Esophagus squamous epithelium (tissue), 5 donors: ENCODE results near the gene TFEC. TPM values are rescaled to one million over a fixed set of nuclear protein-coding genes. Genes with fewer than 3 reads are reported as not detected.

ENCODE experiments used
- DNase-seq: peaks from one replicate; lab custom pipeline; 2025; lab: John Stamatoyannopoulos, UW
- H3K27ac ChIP-seq, 4 donors: fragments of 200-600 bp; sonication (generic); one replicate each; pipeline ENCODE4 v1.5.1; 2016 to 2019; ENCODE audit warnings: mild to moderate bottlenecking in 1 of 4
- H3K27me3 ChIP-seq, 4 donors: fragments of 200-600 bp; sonication (generic); 1 replicate in 3 of 4; 2 replicates in 1 of 4; pipeline versions ENCODE4 v1.5.1 to v1.6.0; 2017 to 2021; ENCODE audit warnings: antibody characterized with exemption in 1 of 4
- H3K36me3 ChIP-seq, 3 donors: fragments of 200-600 bp; sonication (generic); one replicate each; pipeline ENCODE4 v1.5.1; 2016 to 2019
- H3K4me1 ChIP-seq, 3 donors: fragments of 200-600 bp; sonication (generic); one replicate each; pipeline ENCODE4 v1.5.1; 2017 to 2019
- H3K4me3 ChIP-seq, 4 donors: fragments of 200-600 bp; sonication (generic); 1 replicate in 3 of 4; 2 replicates in 1 of 4; pipeline ENCODE4 v1.5.1; 2016 to 2019; ENCODE audit warnings: mild to moderate bottlenecking in 2 of 4, moderate library complexity in 1 of 4
- H3K9me3 ChIP-seq, 3 donors: fragments of 200-600 bp; sonication (generic); one replicate each; pipeline ENCODE4 v1.5.1; 2016 to 2019
- CTCF ChIP-seq, 6 experiments: fragments of 450-650 bp in 4 of 6; fragments of 200-600 bp in 2 of 6; sonication (generic) in 2 of 6; IDR thresholded peaks; one replicate each; pipeline ENCODE4 v1.5.1; 2016 to 2019; ENCODE audit warnings: antibody characterized with exemption in 6 of 6, mild to moderate bottlenecking in 4 of 6, moderate library complexity in 4 of 6
- POLR2A ChIP-seq, 4 donors: fragments of 450-650 bp; IDR thresholded peaks; one replicate each; pipeline ENCODE4 v1.6.1; 2017; ENCODE audit warnings: antibody characterized with exemption in 4 of 4, mild to moderate bottlenecking in 4 of 4, moderate library complexity in 3 of 4
- WGBS, 2 donors: methylation state at CpG; one replicate each; pipeline ENCODE4 v1.1.5; 2018; 5-methylcytosine and 5-hydroxymethylcytosine counted together
- intact Hi-C: fragments of 100-400 bp; cut with DNase I; formaldehyde crosslinking; loops from one replicate; pipeline ENCODE4 v1.15.0; 2022
- total RNA-seq, 4 donors: library from RNA; depleted of rRNA; stranded (reverse); fragments of >200 nt; gene quantifications; one replicate each; pipeline ENCODE4 v1.1.0, GENCODE V29; 2016
- donor health status: DM: yes; HTN: yes; CAD: no.

TFEC gene
- total RNA-seq, 4 donors from 2014 or later: 0.40 to 2.7 (median 1.6) TPM; not detected in 1

- Histone ChIP-seq H3K4me3 (no peak overlapping the region), H3K27ac (no peak overlapping the region), H3K27me3 (no peaks in the 10 kb centered on the region), H3K36me3 (no peaks in the 10 kb centered on the region), H3K9me3 (no peaks in the 10 kb centered on the region), H3K4me1 (no peaks in the 10 kb centered on the region)
- WGBS, 2 donors: 39 to 46% methylated on average over 1 of the region's 1 CpG
- TF ChIP-seq CTCF (IDR thresholded peaks at IDR 0.05) (no peak), POLR2A (IDR thresholded peaks at IDR 0.05) (no peak)
- DNase-seq: no peak
- intact Hi-C loops: no loop called here
These were observed 62.4 kb downstream of the TFEC start for GRCh38 chr7:115968171-115968570.

- Histone ChIP-seq H3K4me1 (no peaks in the 10 kb centered on the region), H3K27ac (no peak overlapping the region), H3K4me3 (no peak overlapping the region), H3K36me3 (no peaks in the 10 kb centered on the region), H3K27me3 (no peaks in the 10 kb centered on the region), H3K9me3 (no peaks in the 10 kb centered on the region)
- 62 to 77% methylated on average over 5 of the region's 5 CpGs for WGBS, 2 donors
- intact Hi-C loops: no loop called here
- DNase-seq: no peak
- TF ChIP-seq CTCF (IDR thresholded peaks at IDR 0.05) (no peak), POLR2A (IDR thresholded peaks at IDR 0.05) (no peak)
These were observed 64.6 kb downstream of the TFEC start for GRCh38 chr7:115965796-115966475.

- WGBS, 2 donors: 28 to 54% methylated on average over 1 of the region's 1 CpG
- no peaks in the 10 kb centered on the region for H3K36me3 ChIP-seq
- intact Hi-C loops: no loop called here
These were observed 65.3 kb downstream of the TFEC start for GRCh38 chr7:115965236-115965635.

GRCh38 chr7:115964799-115965198 is 65.8 kb downstream of the TFEC start:
- WGBS, 2 donors: 39 to 43% methylated on average over 1 of the region's 1 CpG
- H3K27ac ChIP-seq: no peak overlapping the region
- H3K9me3 ChIP-seq: no peaks in the 10 kb centered on the region
- no peaks in the 10 kb centered on the region for H3K27me3 ChIP-seq
- no peaks in the 10 kb centered on the region for H3K4me1 ChIP-seq
- no peak for DNase-seq
- H3K4me3 ChIP-seq: no peak overlapping the region
- no peaks in the 10 kb centered on the region for H3K36me3 ChIP-seq
- intact Hi-C loops: no loop called here
- TF ChIP-seq CTCF (IDR thresholded peaks at IDR 0.05) (no peak), POLR2A (IDR thresholded peaks at IDR 0.05) (no peak)

More at GRCh38 chr7:115965236-115965635, 65.3 kb downstream of the TFEC start:
- Histone ChIP-seq H3K9me3 (no peaks in the 10 kb centered on the region), H3K27me3 (no peaks in the 10 kb centered on the region), H3K4me3 (no peak overlapping the region), H3K4me1 (no peaks in the 10 kb centered on the region), H3K27ac (no peak overlapping the region)
- TF ChIP-seq CTCF (IDR thresholded peaks at IDR 0.05) (no peak), POLR2A (IDR thresholded peaks at IDR 0.05) (no peak)
- no peak for DNase-seq

- no peak overlapping the region for H3K4me3 ChIP-seq
These were observed 68.2 kb downstream of the TFEC start for GRCh38 chr7:115962340-115962739.

More at GRCh38 chr7:115962340-115962739, 68.2 kb downstream of the TFEC start:
- Histone ChIP-seq H3K27me3 (no peaks in the 10 kb centered on the region), H3K36me3 (no peaks in the 10 kb centered on the region), H3K27ac (no peak overlapping the region), H3K9me3 (no peaks in the 10 kb centered on the region), H3K4me1 (no peaks in the 10 kb centered on the region)
- no peak for DNase-seq
- intact Hi-C loops: no loop called here
- no peak for TF ChIP-seq POLR2A (IDR thresholded peaks at IDR 0.05)
- no peak for TF ChIP-seq CTCF (IDR thresholded peaks at IDR 0.05)
